HG03442 (cell line): ENCODE results near the gene STAC2.
"Not testable (repeated sequence)": the region's sequence is repeated elsewhere in the genome, so short reads cannot be mapped to it uniquely, and the experiment has no call there.

ENCODE experiments used
- ATAC-seq: cut with Tn5 transposase; IDR thresholded peaks from one replicate; pipeline ENCODE4 v1.9.1; 2021; ENCODE audit warnings: mild to moderate bottlenecking, moderate library complexity; ENCODE audit not compliant: unreplicated experiment

STAC2 gene, protein sequence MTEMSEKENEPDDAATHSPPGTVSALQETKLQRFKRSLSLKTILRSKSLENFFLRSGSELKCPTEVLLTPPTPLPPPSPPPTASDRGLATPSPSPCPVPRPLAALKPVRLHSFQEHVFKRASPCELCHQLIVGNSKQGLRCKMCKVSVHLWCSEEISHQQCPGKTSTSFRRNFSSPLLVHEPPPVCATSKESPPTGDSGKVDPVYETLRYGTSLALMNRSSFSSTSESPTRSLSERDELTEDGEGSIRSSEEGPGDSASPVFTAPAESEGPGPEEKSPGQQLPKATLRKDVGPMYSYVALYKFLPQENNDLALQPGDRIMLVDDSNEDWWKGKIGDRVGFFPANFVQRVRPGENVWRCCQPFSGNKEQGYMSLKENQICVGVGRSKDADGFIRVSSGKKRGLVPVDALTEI

GRCh38 chr17:39225308-39225958 is at the start of gene STAC2:
STAC2 (minus strand) TSS chr17:39225945; CDS start chr17:39225502, 443 bp downstream.
- no peak for ATAC-seq

DNA sequence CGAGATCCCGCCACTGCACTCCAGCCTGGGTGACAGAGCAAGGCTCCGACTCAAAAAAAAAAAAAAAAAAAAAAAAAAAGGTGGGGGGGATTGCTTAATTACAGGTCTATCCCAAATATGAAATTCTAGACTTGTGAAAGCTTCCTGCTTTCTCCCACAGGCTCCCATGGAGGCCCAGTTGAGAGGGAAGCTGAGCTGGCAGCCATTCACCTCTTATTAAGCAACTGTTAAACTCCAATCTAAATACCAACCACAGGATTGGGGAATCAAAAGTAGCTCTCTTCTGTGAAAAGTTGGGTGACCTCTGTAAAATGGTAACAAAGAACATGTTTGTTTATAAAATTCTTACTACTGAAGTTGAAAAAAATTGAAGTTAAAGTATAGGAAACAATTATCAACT is 45.8 kb upstream of the STAC2 start:
- no peak for ATAC-seq

DNA sequence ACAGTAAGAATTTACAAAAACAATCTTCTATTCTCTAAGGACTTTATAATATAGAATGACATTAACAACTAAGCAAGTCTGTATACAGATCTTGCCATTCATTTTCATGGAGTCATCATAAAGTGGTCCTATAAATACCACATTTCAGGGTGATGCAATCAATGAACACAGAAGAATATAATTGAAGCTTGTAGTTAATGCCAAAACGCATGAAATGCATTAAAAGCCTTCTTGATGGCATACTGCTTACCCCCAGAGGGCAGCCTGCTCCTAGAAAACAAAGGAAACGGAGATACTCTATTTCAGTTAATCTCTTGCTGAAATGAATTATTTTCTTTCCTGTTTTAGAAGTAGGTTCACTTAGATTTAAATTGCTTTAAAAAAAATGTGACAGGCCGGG is 45.2 kb upstream of the STAC2 start:
- no peak for ATAC-seq

GRCh38 chr17:39264119-39264518 is 38.4 kb upstream of the STAC2 start:
- no peak for ATAC-seq

DNA sequence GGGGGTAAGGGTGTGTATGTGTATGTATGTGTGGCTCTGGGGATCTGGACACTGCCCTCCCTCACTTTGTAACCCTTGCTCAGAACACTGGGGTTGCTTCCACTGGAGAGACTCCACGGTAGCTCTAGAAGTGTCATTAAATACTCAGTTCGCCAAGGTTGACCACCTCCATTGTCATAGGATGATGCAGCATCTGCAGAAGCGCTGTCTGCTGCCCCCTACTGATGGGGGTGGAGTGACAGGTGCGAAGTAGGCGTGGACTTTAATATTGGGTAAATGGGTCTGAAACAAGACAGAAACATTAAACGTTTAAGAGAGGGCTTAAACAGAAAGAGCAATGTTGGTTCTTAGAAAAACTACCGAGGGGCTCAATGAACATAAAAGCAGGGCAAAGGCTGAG is 35.5 kb upstream of the STAC2 start:
- ATAC-seq: no peak

- no peak for ATAC-seq
These were observed 27.2 kb upstream of the STAC2 start for GRCh38 chr17:39252788-39253460.

DNA sequence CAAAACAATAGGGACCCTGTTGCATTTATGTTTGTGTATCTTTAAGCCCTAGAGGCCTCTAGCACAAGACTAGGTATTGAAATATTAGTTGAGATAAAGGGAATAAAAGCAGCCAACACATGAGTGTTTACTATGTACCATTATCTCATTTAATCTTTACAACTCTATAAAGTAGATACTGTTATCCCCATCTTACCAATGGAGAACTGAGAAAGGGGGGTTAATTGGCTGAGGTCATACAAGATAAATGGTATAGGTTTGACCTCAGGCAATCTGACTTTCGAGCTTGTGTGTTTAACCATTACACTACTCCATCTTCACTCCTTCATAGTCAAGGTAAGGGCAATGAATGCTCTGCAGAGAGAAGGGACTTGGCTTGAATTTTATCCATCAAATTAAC is 26.3 kb upstream of the STAC2 start:
- ATAC-seq: no peak

- not testable (repeated sequence) for ATAC-seq
These were observed 24.3 kb upstream of the STAC2 start for GRCh38 chr17:39250076-39250475.

DNA sequence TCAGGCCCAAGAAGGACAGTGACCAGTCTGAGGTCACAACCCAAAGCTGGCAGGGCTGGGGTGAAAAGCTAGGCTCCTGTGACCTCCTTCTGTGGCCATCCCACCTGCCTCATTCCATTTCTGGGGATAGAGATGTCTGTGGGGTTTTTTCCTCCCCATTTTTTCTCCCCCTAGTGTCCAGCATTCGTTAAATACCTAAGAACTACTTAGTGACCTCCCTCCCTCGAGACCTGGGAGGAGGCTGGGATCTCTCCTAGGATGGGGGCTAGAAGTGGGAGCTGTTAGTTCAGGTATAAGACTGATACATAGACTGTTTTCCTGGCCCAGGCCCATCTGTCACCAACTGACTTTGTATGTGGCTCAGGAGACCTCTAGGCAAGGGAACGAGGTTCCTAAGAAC is 20.5 kb upstream of the STAC2 start:
- no peak for ATAC-seq

DNA sequence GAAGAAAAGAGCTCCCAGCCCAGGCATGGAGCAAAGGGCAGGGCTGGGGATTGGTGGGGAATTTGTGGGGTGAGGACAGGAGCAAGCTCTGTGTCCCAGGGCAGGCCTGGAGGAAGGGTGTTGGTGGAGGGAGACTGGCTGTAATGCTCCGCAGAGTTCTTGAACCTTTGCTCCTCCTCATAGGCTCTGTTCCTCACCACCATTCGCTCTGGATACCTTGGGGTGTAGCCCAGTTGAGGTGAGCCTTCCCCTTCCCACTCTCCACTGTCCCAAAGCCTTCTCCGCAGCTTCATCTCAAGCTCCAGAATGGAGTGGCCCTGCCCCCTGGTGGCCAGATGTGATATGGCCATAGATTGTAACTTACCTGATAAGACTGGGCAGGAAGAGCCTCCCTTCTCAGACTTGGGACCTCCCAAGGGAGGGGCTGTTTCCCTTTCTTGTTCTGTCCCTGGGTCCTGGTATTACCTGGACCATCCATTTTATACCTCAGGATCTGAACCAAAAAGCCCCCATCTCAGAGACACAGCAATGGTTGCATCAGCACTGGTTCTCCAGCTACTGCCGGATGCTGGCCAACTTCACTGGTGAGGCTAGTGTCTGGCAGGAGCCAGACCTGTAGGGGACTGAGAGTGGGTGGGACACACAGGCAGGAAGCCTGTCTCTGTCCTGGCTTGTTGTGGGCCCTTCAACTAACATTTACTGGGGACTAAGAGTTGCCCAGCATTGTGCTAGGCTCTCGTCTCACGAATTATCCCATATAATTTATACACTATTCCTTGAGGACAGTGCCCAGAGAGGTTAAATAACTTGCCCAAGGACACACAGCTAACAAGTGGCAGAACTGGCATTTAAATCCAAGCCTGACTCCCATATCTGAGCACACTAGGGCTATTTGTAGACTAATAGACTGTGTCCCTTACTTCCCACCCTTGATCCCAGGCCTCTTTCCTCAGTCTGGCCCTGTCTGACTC is 19.1 kb upstream of the STAC2 start:
- ATAC-seq: no peak

- no peak for ATAC-seq
These were observed 18.4 kb upstream of the STAC2 start for GRCh38 chr17:39244016-39244599.

GRCh38 chr17:39243155-39243554 is 17.4 kb upstream of the STAC2 start:
- no peak for ATAC-seq

- ATAC-seq: no peak
These were observed 14.9 kb upstream of the STAC2 start for GRCh38 chr17:39240631-39241030.

DNA sequence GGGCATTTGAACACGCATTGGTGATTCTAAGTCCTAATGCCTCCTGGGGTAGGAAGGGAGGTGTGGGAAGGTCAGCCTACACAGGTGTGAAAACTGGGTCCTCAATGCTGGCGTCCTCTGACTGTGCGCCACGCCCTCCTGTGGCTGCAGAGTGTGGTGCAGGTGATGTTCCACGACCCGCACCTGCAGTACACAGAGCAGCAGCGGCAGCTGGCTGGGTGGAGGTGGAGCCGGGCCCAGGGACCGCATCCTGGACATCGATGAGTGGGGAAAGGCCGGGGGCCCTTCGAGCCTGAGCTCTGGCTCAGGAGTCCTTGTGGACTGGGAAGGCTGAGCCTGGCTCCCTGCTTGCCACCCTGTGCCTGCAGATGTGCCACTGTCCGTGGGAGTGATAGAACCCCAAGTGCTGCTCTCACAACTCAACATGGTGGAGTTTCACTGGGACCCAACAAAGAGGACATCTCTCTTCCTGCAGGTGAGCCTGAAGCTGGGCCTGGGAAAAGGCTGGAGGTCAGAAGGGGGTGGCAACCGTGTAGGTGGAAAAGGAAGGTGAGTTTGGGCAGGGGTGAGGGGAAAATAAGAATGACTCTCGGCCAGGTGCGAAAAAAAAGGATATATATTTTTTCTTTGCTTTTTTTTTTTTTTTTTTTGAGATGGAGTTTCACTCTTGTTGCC is 14.0 kb upstream of the STAC2 start:
- no peak for ATAC-seq

GRCh38 chr17:39238311-39238972 is 12.7 kb upstream of the STAC2 start:
- ATAC-seq: no peak

GRCh38 chr17:39237586-39237985 is 11.8 kb upstream of the STAC2 start:
- no peak for ATAC-seq

DNA sequence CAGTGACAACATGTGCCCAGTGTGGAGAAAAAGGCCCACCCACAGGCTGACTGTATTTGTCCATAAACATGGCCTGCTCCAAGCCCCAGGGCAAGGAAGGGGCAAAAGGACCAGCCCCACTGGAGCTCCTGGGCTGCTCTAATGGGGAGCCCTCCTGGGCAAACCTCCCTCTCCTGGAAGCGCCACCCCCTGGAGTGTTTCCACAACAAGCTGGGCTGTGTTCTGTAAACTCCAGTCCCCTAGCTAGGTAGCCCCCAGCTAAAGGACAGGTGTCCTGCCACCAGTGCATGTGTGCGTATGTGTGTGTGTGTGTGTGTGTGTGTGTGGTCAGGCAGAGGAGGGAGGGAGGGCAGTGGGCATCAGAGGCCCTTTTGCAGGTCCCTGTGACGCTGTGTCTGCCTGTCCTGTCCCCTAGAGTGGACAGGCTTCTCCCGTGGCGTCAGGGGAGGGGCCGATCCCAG is 11.3 kb upstream of the STAC2 start:
- ATAC-seq: no peak

GRCh38 chr17:39236450-39236927 is 10.7 kb upstream of the STAC2 start:
- ATAC-seq: no peak
